Measurements from ENCODE around the gene MUC3A. TPM values are rescaled to one million over a fixed set of nuclear protein-coding genes. Genes with fewer than 3 reads are reported as not detected.

MUC3A gene
- total and polyA plus RNA-seq, 2 of the 13 experiments (the other 11 are each of a cell fraction or from before 2014, with no cell fraction given), result 0.01 TPM; not detected in 1

- TF ChIP-seq MYC (CRISPR knock-in tag; IDR thresholded peaks at IDR 0.05; ENCODE audit: borderline replicate concordance) (no peak), CHCHD3 (CRISPR knock-in tag; IDR thresholded peaks at IDR 0.05) (no peak), THYN1 (CRISPR knock-in tag; IDR thresholded peaks at IDR 0.05; ENCODE audit: borderline replicate concordance, low read depth) (no peak), FOXA3 (CRISPR knock-in tag; IDR thresholded peaks at IDR 0.05) (no peak), ZNF296 (CRISPR knock-in tag; conservative IDR thresholded peaks at IDR 0.05) (no peak), ZNF574 (CRISPR knock-in tag; IDR thresholded peaks at IDR 0.05) (no peak), JARID2 (CRISPR knock-in tag; IDR thresholded peaks at IDR 0.05; ENCODE audit: insufficient replicate concordance) (no peak), THAP7 (CRISPR knock-in tag; IDR thresholded peaks at IDR 0.05) (no peak), ZNF788 (CRISPR knock-in tag; IDR thresholded peaks at IDR 0.05; ENCODE audit: borderline replicate concordance) (no peak), ZNF782 (CRISPR knock-in tag; IDR thresholded peaks at IDR 0.05; ENCODE audit: borderline replicate concordance) (no peak), RNF2 (conservative IDR thresholded peaks at IDR 0.05; ENCODE audit: low read depth) (no peak), IKZF1 (IDR thresholded peaks at IDR 0.05) (no peak), CEBPB (IDR thresholded peaks at IDR 0.05; ENCODE audit: borderline replicate concordance, low read depth, low read length) (no peak), BORCS8-MEF2B (CRISPR knock-in tag; IDR thresholded peaks at IDR 0.05) (no peak), NR2F6 (IDR thresholded peaks at IDR 0.05) (no peak), NR2F6 (CRISPR knock-in tag; IDR thresholded peaks at IDR 0.05) (no peak), KMT2B (CRISPR knock-in tag; IDR thresholded peaks at IDR 0.05) (no peak)
- H3K9ac ChIP-seq (ENCODE audit: insufficient read depth, low read depth, low read length), result no peak overlapping the region
- no peak overlapping the region for H3K4me2 ChIP-seq (ENCODE audit: low read depth, low read length)
- in situ Hi-C loops (cut with HindIII; ENCODE audit: extremely low pct_ligation_motif_present, low pct_unique_long_range_greater_than_20kb), result no loop called here
- no peak overlapping the region for H2AFZ ChIP-seq (ENCODE audit: low read length)
- H3K9me3 ChIP-seq (ENCODE audit: low read length), result no peaks in the 10 kb centered on the region
- H3K4me1 ChIP-seq (ENCODE audit: insufficient read depth, low read length), result peaks cover 9% of the 10 kb centered on the region; the same call in 1 of the 2 replicates
- H3K27ac ChIP-seq (ENCODE audit: extremely low read length, insufficient read depth, low read length), result no peak overlapping the region
- no peak overlapping the region for H3K4me3 ChIP-seq (replicated peaks in 1 of 3; ENCODE audit: insufficient read depth in 1 of 3, low read depth in 2 of 3, low read length in 3 of 3)
- ChIA-PET CTCF (ENCODE audit: low intra/inter-chr PET ratio, low total read pairs) (no interaction called here), POLR2A (no interaction called here)
- no TSS peak for BruUV-seq (replicated peaks)
- FAIRE-seq (no peak), ATAC-seq (no peak), DNase-seq (ENCODE audit: low spot score) (no peak)
- intact Hi-C loops (cut with micrococcal nuclease; ENCODE audit: unreplicated experiment), result no loop called here
- no peaks in the 10 kb centered on the region for H4K20me1 ChIP-seq (ENCODE audit: insufficient read depth, low read length)
- no peaks in the 10 kb centered on the region for H3K79me2 ChIP-seq (ENCODE audit: insufficient read depth, low read length)
- peaks cover 0 to 7% of the 10 kb centered on the region in 2 experiments; a peak in 1 of 5 replicates for H3K27me3 ChIP-seq (ENCODE audit: control insufficient read depth in 1 of 2, insufficient read depth in 2 of 2, low read length in 2 of 2)
- no peaks in the 10 kb centered on the region for H3K36me3 ChIP-seq (replicated peaks in 1 of 2; ENCODE audit: control insufficient read depth in 1 of 2, insufficient read depth in 2 of 2, low read length in 2 of 2)
- WGBS (ENCODE audit: low lambda C conversion rate), result 64% methylated on average over 5 of the region's 5 CpGs
These were observed 5.6 kb upstream of the MUC3A start for GRCh38 chr7:100943693-100944092.

Data from HepG2 (cell line).